ENCODE data around the gene TMBIM1. TPM values are rescaled to one million over a fixed set of nuclear protein-coding genes. Genes with fewer than 3 reads are reported as not detected.

Gene TMBIM1
- total and polyA plus RNA-seq, 8 donors = 63.5 to 308 (median 70.9) TPM

DNA sequence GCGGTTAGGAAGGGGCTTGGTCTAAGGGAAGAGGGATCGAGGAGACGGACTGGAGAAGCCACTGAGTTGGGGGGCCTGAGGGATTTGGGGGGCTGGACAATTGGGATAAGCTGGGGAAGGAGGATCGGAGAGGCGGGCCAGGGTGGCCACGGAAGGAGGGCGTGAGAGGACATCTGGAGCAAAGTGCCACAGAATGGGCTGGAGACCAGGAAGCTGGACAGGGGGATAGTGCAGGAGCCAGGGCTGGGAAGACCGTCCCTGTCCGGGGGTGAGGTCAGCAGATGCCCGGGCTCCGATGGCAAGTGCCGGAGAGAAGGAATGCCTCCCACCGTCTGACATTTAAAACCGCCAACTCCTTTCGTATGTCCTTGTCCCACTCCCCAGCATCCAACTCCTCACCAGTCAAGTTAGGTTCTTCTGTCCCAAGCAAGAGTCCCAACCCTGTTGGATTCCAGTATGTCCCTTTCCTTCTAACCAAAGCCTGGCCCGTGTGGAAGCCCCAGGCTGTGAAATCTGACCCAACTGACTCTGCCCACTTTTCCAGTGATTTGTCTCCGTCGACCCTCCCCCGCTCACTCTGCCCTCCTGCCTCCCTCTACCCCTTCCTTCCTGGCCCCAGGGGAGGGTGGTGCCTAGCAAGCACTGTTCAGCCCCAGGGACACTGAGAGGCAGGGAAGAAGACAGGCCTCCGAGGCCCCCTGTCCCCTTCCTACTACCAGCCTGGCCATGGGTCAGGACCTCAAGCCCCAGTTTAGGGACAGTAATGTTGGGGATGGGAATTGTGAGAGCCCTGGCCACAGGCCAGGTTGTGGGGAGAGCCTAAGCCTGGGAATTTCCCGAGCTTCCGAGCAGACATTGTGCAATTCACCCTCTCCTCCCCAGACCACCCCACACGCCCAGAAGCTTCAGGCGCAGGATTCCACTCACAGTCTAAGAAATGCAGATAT, 31.5 kb upstream of the TMBIM1 start:
- peak overlapping the region; percentile 44 to 72 for H3K4me3 ChIP-seq
- intact Hi-C loops (cut with DNase I) = no loop called here
- H3K4me1 ChIP-seq = peaks cover 19 to 81% of the 10 kb centered on the region in 2 donors
- H3K27ac ChIP-seq = peak overlapping the region; percentile 83 to 89
- H3K36me3 ChIP-seq = no peaks in the 10 kb centered on the region
- ATAC-seq (peak; percentile 51), DNase-seq (peak; percentile 73 to 85 (median 78))
- TF ChIP-seq, protein P1, sequence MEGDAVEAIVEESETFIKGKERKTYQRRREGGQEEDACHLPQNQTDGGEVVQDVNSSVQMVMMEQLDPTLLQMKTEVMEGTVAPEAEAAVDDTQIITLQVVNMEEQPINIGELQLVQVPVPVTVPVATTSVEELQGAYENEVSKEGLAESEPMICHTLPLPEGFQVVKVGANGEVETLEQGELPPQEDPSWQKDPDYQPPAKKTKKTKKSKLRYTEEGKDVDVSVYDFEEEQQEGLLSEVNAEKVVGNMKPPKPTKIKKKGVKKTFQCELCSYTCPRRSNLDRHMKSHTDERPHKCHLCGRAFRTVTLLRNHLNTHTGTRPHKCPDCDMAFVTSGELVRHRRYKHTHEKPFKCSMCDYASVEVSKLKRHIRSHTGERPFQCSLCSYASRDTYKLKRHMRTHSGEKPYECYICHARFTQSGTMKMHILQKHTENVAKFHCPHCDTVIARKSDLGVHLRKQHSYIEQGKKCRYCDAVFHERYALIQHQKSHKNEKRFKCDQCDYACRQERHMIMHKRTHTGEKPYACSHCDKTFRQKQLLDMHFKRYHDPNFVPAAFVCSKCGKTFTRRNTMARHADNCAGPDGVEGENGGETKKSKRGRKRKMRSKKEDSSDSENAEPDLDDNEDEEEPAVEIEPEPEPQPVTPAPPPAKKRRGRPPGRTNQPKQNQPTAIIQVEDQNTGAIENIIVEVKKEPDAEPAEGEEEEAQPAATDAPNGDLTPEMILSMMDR (IDR thresholded peaks at IDR 0.05) = no peak
- H3K27me3 ChIP-seq = no peaks in the 10 kb centered on the region
- H3K9me3 ChIP-seq = no peaks in the 10 kb centered on the region

DNA sequence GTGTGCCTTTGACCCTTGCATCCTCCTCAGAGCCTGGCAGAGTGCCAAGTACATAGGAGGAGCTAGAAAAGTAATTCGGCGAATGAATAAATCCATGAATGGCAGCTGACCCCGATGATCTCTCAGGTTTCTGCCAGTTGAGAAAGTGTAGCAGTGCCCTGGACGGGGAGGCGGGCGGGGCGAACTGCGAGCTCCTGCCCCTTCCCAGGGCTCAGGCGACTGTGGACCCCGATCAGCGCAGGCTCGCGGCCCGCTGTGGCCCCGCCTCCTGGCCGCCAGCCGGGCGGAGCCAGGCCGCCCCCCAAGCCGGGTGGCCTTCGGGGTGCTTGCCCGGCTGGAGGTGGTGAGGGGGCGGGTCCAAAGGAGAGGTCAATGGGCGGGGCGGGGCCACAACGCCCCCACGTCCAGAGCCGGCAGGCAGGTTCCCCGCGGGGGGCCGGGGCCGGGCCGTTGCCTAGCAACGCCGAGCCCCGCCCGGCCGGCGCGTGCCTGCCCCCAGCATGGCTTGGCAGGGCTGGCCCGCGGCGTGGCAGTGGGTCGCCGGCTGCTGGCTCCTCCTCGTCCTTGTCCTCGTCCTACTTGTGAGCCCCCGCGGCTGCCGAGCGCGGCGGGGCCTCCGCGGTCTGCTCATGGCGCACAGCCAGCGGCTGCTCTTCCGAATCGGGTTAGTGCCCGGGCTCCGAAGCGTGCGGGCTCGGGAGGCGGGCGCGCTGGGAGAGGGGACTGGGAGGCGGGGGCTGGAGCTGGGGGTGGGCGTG, 30.6 kb upstream of the TMBIM1 start:
- Histone ChIP-seq H3K9me3 (no peaks in the 10 kb centered on the region), H3K27me3 (no peaks in the 10 kb centered on the region), H3K4me3 (peak overlapping the region; percentile 44 to 72), H3K27ac (peak overlapping the region; percentile 83 to 89), H3K4me1 (peaks cover 19 to 72% of the 10 kb centered on the region in 2 donors), H3K36me3 (no peaks in the 10 kb centered on the region)
- TF ChIP-seq, protein P1 (IDR thresholded peaks at IDR 0.05) = no peak
- DNase-seq (peak; percentile 89 to 94 (median 92)), ATAC-seq (peak; percentile 82)
- intact Hi-C loops (cut with DNase I) = no loop called here

DNA sequence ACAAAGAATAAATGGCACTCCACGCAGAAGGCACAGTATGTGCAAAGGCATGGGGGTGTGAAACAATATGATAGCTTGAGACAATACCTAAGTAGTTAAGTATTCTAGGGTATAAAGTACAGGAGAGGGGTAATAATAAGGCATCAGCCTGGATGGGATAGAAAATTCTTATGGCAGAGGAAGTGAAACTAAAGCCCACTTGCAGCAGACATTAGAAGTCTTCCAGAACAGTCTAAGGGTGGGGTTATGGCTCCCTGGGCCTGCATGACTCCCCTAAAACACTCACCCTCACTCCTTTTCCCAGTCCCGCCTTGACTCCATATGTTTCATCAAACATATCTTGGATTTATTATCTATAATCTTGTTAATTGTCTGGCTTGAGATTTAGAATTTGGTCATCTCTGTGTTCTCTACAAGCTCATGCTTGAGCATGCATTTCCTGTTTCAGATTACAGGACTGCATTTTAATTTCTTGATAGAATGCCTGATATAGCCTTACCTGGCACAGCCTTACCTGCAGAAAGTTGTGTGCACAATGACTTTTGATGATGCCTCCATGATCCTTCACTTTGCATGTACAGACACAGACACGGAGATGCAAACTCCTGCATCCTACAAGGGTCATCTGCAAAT, 28.5 kb upstream of the TMBIM1 start:
- DNase-seq (no peak), ATAC-seq (no peak)
- H3K27me3 ChIP-seq = no peaks in the 10 kb centered on the region
- H3K36me3 ChIP-seq = no peaks in the 10 kb centered on the region
- intact Hi-C loops (cut with DNase I) = no loop called here
- H3K27ac ChIP-seq = no peak overlapping the region
- no peak overlapping the region for H3K4me3 ChIP-seq
- H3K4me1 ChIP-seq = peaks cover 19 to 67% of the 10 kb centered on the region in 2 donors
- TF ChIP-seq, protein P1 (IDR thresholded peaks at IDR 0.05) = no peak
- no peaks in the 10 kb centered on the region for H3K9me3 ChIP-seq

DNA sequence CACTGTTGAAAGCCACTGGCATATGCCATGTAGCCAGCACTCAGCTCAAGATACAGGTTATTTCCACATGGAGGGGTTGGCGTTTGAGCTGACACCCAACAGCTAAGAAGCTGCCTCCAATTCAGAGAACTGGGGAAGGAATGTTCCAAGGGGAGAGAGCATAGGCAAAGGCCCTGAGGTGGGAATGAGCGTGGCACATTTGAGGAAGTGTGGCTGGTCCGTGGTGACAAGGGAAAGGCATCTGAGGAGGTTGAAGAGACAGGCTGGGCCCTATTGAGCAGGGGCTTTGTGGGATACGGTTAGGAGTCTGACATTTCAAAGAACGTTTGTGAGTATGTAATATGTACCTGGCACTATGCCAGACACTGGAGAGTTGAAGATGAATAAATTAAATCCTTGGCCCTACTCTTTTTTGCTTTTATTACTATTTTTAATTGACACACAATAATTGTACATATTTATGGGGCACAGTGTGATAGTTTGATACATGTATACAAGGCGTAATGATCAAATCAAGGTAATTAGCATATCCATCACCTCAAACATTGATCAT, 27.6 kb upstream of the TMBIM1 start:
- H3K4me1 ChIP-seq = peaks cover 19 to 61% of the 10 kb centered on the region in 2 donors
- H3K4me3 ChIP-seq = no peak overlapping the region
- TF ChIP-seq, protein P1 (IDR thresholded peaks at IDR 0.05) = no peak
- ATAC-seq = no peak
- H3K27me3 ChIP-seq = no peaks in the 10 kb centered on the region
- no peaks in the 10 kb centered on the region for H3K36me3 ChIP-seq
- intact Hi-C loops (cut with DNase I) = no loop called here
- H3K9me3 ChIP-seq = no peaks in the 10 kb centered on the region
- no peak overlapping the region for H3K27ac ChIP-seq
- no peak for DNase-seq
